Skin of body (tissue), 2 donors: Measurements from ENCODE around the gene RAB4B. TPM values are rescaled to one million over a fixed set of nuclear protein-coding genes. Genes with fewer than 3 reads are reported as not detected.
"Not testable (repeated sequence)": the region's sequence is repeated elsewhere in the genome, so short reads cannot be mapped to it uniquely, and the experiment has no call there.

Source experiments
- DNase-seq: peaks from one replicate; lab custom pipeline; 2025; lab: John Stamatoyannopoulos, UW
- total RNA-seq: library from RNA; depleted of rRNA; stranded (reverse); fragments of >200 nt; gene quantifications from one replicate; pipeline ENCODE4 v1.2.3, GENCODE V29; 2014

The RAB4B gene
- total RNA-seq, 1 donor from 2014 or later, result 5.3 TPM

- DNase-seq, result no peak
These were observed 26.1 kb downstream of the RAB4B start for GRCh38 chr19:40803857-40804782.

- no peak for DNase-seq
These were observed 26.8 kb downstream of the RAB4B start for GRCh38 chr19:40804783-40805242.

DNA sequence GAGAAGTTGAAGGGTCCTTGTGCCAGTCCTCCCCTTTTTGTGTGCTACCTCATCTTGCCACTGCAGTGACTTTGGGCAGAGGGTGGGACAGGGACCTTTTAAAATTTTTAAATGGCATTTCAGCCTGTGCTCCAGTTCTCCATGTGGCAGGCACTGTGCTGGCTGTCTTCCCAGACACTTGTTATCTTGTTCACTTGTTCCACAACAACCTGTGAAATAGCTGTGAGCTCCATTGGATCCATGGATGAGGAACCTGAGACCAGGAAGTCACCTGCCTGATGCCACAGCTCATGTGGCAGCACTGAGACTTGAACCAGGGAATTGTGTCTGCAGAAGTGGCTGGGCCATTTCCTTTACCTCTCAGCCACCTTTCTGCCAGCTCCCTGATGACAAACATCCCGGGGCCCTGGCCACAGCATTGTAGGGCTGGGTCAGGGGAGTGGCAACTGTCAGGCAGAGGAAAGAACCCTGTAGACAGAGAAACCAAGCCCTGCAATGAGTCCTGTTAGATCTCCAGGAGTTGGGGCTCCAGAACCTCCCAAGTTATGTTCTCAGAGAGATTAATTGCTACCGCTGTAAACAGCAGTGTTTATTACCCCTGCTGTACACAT lies 27.3 kb downstream of the RAB4B start:
- no peak for DNase-seq

DNA sequence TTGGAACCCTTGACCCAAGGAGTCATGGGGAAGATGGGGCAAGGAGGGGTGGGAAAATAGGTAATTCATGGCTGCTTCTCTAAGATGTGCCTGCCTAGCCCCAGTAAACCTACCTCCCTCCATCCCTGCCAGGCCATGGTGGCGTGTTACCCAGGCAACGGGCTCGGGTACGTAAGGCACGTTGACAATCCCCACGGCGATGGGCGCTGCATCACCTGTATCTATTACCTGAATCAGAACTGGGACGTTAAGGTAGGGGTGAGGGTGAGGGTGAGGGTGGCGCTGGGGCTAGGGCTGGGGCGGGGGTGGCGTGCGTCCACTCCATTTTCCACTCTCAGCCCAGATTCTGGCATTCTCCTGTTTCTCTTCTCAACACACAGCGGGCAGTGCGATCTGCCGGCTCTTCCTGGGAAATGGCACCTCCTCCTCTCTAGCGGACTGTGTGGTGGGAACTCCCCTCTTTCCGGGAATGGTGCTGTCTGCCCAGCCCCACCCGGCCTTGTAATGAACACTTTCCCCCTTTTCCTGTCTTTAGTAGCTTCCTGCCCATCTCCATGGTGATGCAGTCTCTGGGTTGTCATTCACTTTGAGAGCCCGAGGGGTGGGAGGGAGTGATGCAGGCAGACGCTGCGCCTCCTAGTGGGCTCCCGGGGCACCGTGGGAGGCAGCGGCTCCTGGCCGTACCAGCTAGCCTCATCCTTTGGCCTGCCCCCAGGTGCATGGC lies 28.5 kb downstream of the RAB4B start:
- peak; percentile 96 for DNase-seq

DNA sequence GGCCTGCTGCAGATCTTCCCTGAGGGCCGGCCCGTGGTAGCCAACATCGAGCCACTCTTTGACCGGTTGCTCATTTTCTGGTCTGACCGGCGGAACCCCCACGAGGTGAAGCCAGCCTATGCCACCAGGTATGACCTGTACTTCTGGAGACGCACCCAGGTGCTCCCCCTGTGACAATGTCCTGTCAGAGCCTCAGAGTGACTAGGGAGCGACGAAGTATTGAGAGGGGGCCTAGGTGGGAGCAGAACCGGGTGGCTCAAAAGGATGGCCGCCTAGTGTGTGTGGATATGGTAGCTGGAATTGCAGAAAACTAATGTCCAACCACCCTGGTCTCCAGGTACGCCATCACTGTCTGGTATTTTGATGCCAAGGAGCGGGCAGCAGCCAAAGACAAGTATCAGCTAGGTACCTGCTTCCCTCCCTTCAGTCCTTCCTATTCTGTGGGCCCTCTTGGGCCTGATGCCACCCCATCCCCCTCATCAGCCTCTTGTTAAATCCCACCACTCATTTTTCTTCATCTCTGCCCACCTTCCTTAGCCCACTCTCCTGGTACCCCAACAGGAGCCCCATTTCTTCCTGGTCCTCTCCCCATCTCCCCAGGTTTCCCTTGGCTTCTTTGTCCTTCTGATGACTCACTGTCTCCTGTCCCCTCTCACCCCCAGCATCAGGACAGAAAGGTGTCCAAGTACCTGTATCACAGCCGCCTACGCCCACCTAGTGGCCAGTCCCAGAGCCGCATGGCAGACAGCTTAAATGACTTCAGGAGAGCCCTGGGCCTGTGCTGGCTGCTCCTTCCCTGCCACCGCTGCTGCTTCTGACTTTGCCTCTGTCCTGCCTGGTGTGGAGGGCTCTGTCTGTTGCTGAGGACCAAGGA lies 29.3 kb downstream of the RAB4B start:
- DNase-seq, result no peak

- no peak for DNase-seq
These were observed 29.9 kb downstream of the RAB4B start for GRCh38 chr19:40808021-40808325.

DNA sequence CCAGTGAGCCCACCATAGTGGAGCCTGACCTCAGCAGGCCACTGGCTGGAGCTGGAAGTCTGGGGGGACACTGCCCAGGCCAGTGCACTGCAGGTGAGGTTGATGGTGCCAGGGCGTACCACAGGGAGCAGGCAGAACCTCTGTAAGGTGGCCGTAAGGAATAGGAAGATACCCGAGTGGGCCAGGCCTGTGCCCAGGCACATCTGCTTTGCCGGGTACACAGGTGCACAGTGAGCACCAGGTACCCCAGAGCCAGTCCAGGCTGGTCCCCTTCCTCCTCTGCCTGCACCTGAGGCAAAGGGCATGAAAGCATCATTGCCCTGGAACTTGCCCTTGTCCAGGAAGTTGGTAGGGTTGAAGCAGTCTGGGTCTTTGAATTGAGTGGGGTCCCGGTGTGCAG lies 30.4 kb downstream of the RAB4B start:
- DNase-seq, result no peak

- no peak for DNase-seq
These were observed 31.5 kb downstream of the RAB4B start for GRCh38 chr19:40809358-40810086.

- DNase-seq, result no peak
These were observed 32.1 kb downstream of the RAB4B start for GRCh38 chr19:40810160-40810559.

DNA sequence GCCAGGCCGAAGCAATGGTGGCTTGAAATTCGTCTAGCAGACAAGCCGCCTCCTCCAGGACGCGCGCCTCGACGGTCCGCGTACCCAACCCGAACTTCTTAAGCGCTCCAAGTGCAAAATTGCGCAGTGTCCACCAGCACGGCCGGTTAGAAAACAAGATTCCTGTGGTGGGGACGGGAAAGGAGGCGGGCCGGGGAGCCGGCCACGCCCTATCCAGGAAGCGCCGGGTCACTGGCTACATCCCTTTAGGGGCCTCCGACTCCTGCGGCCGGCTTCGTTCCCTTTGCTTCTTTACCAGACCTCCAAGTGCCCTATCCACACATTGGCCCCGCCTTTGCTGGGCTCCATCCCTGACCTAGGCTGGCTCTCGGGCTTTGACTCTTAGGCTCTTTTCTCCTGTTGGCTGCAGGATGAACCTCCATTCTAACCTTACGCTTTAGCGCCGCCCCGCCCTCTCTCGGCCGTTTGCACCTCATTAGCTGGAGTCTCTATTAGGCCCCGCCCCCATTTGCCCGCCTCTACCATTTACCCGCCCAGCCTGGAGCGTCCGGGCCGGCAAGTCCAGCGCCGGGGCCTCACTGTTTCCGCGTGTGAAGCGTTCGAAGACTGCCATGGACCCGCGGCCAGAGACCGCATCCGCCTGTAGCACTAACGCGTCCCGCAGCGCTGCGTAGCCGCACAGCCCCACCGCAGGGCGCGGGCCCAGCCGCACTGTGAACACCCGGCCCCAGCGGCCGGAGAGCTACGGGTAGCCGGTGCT lies 32.8 kb downstream of the RAB4B start:
- not testable (repeated sequence) for DNase-seq

DNA sequence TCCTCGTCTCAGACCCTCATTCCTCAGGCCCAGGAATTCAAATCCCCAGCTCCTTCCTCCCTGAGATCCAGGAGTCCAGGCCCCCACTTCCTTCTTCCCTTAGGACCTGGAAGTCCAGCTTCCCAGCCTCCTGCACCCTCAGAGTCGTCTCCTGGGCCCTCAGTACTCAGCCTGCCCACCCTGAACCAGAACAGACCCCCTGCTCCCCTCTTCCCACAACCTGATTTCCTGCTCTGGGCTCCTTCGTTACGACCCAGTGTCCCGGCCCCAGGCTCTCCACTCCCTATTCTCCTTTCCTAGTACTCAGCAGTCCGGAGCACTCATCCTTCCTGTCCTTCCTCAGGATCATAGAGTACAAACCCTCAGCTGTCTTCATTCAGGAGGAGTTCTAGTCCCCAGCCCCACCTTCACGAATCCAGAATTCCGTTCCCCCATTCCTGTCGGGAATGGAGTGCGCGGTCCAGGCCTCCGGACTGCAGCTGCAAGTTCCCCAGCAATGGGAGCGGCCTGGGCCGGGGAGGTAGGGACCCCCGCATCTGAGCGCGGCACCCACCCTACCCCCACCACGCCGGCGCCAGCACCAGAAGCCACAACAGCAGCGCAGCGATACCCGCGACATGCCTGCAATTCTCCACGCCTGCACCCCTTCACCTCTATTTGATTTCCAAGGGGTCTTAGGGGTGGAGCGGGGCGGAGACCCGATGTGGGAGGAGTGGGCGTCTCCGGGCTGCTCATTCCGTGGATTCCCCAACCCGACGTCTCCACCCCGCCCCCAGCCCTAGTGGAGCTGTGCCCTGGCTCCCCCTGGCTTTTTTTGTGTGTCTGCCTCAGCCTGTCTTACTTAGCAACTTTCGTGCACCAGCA lies 33.7 kb downstream of the RAB4B start:
- DNase-seq, result peak; percentile 27

- DNase-seq, result not testable (repeated sequence)
These were observed 34.5 kb downstream of the RAB4B start for GRCh38 chr19:40812571-40812970.

DNA sequence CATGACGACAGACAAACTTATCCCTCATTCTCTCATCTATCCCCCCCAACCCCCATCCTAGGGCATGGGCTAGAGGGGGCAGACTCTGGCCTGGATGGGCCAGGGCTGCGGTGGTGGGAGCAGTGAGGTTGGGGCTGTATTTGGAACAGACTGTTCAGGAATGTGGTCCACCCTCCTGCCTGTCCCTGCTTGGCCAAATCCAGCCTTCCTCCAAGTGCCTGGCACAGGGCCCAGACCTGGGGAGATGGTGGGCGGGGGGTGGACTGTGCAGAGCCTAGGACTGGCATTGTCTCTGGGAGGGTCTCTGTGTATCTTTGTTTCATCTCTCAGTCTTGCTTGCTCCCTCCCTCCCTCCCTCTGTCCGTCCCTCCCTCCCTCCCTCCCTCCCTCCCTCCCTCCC lies 35.1 kb downstream of the RAB4B start:
- DNase-seq, result no peak

DNA sequence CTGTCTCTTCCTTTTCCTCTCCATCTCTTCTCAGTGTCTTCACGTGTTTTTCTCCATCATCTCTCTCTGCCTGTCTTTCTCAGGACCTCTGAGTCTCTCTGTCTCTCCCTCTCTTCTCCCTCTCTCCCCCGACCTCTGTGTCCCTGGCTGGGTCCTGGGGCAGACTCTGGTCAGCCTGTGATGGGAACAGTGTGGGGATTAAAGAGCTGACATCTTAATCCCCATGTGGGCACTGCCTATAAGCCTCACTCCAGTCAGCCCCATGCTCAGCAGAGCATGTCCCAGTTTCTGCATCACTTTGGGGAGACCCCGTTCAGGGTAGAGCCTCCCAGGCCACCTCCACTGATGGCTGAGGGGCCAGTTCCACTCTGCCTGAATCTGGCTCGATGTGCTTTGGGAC lies 37.2 kb downstream of the RAB4B start:
- DNase-seq, result no peak

- DNase-seq, result peak; percentile 33
These were observed 40.7 kb downstream of the RAB4B start for GRCh38 chr19:40818480-40819399.

DNA sequence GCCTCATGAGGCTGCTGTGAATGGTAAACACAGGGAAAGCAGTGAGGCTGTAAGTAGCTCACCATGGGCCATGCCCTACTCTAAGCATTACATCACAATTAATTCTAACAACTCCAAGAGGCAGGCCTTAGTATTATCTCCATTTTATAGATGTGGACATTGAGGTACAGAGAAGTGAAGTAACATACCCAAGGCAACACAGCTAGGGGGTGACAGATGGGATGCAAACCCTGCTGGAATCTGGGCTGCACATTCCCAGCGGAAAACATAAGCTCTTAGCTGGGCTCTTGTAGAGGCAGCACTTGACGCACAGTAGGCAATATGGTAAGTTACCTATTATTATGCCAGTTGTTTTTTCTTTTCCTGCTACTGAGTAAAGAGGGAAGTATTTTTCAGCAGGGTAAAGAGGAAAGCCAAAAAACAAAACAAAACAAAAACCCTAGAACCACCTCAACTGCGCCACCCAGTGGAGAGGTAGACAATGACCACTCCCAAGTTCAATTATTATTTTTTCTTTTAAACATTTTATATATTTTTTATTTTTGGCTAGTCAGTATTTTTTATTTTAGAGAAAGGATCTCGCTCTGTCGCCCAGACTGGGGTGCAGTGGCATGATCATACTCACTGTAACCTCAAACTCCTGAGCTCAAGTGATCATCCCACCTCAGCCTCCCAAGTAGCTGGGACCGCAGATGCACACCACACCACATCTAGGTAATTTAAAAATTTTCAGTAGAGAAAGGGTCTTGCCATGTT lies 41.6 kb downstream of the RAB4B start:
- DNase-seq, result peak; percentile 35

- DNase-seq, result no peak
These were observed 44.1 kb downstream of the RAB4B start for GRCh38 chr19:40822161-40822560.
